Germinal center (tissue), 1 donor: ENCODE results near the gene NUDT5.
"Not testable (repeated sequence)": the region's sequence is repeated elsewhere in the genome, so short reads cannot be mapped to it uniquely, and the experiment has no call there.

Experiments
- DNase-seq: peaks from one replicate; pipeline ENCODE4 v3.0.0; 2012; ENCODE audit warnings: mixed read lengths, low spot score

The NUDT5 gene

DNA sequence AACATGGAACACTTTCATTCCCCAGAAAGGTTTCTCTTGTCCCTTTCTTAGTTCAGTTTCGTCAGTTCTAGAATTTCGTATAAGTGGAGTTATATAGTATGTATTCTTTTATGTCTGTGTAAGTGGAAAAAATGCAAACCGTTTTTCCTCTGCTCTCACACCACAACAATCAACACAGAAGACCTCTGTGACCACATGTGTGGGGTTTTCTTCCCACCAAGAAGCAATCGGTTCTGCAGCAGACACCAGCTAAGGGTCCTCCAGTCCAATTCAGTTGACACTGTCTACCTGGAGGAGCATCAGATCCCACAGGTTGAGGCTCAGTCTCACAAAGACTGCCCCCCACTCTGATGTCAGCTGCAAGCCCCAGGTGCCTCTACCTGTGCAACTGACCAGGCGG lies 6.5 kb upstream of the NUDT5 start:
- DNase-seq: no peak

DNA sequence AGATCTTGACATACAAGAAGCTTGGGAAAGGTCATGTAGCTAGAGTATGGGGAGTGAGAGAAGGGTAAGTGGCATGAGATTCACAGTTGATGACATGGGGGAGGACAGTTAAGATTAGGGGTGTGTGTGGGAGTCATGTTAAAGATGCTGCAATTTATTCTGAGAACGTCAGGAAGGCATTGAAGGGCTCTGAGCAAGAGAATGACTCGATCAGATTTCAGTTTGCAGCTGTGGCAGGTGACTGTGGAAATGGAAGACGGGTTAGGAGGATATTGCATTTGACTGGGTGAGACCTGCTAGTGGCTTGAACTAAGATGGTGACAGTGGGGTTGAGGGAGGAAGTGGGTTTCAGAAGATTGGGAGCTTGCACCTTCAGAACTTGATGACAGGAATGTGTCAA lies 5.9 kb upstream of the NUDT5 start:
- DNase-seq: no peak

DNA sequence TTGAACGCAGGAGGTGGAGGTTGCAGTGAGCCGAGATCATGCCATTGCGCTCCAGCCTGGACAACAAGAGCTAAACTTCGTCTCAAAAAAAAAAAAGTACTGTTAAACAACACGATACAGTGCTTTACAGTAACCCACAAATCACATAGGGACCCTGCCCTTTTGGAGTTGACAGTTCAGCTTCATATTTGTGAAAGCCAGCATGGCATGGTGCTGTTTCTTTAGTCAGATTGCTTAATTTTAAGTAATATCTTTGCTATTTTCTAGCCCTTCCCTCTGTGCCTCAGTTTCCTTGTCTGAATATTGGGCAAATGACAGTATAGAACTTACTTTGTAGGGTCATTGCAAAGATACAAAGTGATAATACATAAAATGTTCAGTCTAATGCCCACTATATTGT lies 5.2 kb upstream of the NUDT5 start:
- DNase-seq: no peak

DNA sequence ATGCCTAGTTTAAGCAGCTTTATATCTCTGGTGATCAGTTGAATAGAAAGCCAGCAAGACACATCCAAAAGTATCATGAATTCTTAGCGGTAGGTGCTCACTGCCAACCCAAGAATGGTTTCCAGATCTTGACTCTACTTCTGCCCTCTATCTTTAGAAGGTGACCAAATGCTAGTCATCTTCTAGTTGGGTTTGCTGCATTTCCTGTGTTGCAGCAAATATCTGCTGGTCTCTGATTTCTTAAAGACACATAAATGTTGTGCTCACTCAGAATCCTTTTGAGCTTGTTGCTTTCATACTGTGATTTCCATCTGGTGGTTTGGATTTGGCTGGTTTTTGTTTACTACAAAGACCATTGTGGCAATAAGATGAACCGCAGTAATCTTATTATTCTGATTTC lies 2.5 kb upstream of the NUDT5 start:
- DNase-seq: no peak

DNA sequence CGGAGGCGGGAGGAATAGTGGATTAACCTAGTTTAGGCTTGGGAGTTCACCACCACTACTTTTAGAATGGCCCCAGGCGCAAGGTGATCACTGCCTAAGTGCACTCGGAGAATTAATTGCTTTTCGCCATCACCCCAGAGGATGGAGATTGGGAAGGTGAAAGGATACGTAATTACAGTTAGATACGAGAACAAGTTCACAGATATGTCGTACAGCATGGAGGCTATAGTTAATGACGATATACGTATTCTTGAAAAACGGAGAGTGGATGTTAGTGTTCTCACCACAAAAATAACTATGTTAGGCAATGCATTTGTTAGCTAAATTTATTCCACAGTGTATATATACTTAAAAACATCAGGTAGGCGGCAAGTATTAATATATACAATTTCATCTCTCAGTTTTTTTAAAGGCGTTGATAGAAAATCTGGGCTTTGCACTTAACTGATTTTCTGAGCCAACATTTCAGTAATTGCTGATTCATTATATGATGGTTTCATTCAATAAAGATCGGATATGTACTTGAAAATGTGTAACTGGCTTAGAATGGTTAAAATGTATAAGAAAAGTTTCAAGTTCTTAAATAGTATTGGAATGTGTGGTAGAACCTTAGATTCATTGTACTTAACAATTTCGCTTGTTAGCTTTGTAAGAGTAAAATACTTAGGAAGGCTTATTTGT lies 980 bp upstream of the NUDT5 start:
- DNase-seq: no peak

DNA sequence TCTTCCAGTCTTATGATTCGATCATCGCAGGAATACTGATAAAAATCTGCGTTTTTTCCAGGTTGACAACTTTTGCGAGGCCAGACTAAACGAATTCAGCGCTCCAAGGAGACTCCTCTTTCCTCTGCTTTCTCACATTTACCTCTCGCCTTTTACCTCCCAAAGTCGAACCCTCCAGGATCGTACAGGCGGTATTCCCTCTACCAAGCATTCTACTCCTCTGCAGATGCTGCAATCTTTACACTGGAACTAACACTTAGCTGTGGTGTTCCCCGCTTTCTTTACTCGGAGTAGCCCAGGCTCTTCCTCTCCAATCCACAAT lies 449 bp downstream of the NUDT5 start:
- no peak for DNase-seq

DNA sequence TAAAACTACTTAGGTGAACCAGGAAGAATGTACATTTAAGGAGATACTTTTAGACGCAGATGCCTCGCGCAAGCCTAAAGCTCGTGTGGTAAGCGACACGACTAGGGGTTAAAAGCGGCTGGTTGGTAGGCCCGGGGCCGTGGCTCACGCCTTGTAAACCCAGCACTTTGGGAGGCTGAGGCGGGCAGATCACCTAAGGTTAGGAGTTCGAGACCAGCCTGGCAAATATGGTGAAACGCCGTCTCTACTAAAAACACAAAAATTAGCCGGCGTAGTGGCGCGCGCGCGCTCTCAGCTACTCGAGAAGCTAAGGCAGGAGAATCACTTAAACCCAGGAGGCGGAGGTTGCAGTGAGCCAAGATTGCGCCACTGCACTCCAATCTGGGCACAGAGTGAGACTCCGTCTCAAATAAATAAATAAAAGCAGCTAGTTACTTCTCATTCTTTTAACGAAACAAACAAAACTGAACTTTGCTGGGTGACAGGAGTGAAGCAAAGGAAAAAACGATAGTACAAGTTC lies 879 bp downstream of the NUDT5 start:
- peak; percentile 10 for DNase-seq

DNA sequence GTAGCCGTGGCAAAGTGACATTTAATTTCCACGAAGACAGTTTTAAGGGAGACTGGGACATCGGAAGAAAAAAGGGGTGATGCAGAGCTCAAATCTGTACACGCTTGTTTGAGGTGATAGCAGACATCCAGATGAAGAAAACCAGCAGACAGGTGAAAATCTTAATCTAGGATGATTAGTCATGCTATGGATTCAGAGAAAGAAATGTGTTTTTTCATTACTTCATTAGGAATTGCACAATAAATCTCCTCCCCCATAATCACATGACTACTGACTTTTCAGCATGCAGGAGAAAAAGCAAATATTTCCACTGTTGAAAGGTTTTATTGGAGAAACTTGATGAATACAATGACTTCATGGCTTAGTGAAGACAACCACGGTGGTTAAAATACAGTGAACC lies 2.5 kb downstream of the NUDT5 start:
- DNase-seq: no peak

DNA sequence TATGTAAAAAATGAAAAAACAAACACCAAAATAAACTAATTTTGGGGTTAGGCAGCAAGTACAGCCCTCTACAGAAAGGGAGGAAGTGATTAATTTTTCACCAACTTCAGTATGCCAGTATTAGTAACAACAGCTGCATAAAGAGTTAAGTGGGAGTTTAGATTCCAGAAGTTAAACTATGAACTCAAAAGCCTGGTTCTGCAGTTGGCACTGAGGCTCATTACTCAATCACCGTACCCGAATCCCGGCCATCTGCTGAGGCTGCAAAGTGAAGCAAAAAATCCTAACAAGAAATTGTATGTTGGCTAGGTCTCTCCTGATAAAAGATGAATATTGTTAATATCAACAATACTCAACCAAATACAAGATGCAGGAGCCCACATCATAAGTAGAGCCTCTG lies 4.0 kb downstream of the NUDT5 start:
- no peak for DNase-seq

DNA sequence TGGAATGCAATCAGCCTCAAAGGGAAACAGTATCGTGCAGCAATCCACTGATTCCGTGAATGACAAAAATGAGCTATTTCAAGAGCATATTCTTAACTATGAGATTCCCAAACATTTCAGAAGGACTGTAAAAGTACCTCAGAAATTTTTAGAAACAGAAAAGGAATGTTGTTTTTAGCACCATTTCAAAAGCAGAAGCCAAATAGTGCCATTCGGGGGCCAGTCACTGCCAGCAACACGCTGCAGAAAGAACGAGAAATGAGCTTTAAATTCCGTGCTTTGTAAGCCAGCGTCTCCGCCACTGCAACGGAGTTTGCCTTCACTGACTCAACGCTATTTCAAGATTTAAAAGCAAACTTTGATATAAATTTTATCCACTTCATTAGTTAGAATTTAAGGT lies 6.3 kb downstream of the NUDT5 start:
- DNase-seq: no peak

DNA sequence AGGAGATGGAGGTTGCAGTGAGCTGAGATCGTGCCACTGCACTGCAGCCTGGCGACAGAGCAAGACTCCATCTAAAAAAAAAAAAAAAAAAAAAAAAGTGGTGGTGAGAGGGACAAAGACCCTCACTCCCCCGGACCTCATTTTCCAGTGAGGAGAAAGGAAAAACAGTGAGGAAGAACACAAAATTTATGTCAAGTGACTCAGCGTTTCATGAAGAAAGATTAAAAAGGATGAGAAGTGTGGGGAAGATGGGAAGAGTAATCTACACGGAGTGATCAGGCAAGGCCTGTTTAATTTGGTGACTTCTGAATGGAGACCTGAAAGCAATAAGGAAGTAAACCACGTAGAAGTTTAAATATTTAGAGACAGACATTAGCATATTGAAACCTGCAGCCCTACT lies 7.0 kb downstream of the NUDT5 start:
- no peak for DNase-seq

DNA sequence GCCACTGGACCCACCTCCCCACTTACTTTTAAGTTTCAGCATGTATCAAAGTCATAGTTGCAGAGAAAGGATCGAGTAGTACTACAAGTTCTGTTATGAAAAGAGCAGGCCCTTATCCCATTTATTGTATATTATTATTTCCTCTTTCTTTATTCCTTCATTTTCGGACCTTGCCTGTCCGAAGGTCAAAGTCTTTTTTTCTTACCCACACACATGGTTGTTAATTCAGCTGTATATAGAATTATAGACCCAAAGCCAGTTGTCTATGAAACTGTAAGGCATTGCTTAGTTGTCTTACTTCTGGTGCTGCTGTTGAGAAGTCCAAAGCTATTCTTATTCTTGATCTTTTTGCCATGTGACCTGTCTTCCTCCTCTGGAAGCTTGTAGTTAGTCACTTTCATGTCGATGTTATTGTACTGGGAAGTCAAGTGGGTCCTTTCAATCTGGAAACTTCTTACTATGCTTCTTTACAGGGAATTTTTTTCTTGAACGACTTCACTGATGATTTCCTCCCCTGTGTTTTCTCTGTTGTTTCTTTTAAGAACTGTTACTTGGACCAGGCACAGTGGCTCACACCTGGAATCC lies 8.3 kb downstream of the NUDT5 start:
- DNase-seq: no peak

DNA sequence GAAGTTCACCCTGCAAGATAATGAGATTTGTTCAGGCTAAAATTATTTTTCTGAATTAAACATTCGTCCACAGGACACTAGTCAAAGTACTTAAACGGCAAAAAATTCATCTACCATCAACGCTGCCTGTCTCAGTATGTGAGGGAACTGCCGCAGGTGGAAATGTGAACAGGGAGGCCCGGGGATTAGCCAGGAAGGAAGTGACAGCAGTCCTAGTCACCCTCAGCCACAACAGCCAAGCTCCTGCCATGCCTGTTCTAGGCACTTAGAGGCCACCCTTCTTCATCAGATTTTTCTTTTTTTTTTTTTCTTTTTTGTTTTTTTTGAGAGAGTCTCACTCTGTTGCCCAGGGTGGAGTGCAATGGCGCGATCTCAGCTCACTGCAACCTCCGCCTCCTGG lies 9.4 kb downstream of the NUDT5 start:
- no peak for DNase-seq

DNA sequence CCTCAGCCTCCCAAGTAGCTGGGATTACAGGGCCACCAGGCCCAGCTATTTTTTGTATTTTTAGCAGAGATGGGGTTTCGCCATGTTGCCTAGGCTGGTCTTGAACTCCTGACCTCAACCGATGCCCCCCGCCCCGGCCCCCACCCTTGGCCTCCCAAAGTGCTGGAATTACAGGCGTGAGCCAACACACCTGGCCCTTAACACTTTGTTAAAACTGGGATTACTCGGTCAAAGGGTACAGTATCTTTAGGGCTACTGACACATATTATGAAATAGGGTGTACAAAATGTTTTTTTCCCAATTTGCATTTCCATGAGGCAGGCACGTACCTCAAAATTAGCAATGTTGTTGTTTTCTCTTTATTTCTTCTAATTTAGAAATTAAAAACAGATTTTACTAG lies 11.5 kb downstream of the NUDT5 start:
- no peak for DNase-seq

DNA sequence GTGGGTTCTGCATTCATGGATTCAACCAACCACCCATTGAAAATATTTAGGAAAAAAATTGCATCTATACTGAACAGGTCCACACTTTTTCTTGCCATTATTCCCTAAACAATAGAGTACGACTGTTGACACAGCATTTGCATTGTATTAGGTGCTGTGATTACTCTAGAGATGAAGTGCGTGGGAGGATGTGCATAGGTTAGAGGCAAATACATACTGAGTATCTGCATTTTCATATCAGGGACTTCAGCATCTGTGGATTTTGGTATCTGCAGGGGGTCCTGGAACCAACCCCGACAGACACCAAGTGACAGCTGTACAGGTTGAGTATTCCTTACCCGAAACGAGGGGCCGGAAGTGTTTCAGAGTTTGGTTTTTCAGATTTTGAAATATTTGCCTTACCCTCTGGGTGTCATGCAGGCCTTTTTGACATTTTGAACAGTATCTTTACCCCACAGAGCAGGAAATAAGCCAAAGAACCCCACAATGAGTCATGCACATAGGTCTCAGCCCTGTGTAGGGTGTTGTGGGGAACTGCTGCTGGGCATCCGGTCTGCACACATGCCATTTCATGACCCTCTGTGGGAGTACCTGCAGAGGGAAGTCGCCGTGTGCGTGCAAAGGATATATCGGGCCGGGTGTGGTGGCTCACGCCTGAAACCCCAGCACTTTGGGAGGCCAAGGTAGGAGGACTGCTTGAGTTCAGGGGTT lies 14.5 kb downstream of the NUDT5 start:
- DNase-seq: no peak

DNA sequence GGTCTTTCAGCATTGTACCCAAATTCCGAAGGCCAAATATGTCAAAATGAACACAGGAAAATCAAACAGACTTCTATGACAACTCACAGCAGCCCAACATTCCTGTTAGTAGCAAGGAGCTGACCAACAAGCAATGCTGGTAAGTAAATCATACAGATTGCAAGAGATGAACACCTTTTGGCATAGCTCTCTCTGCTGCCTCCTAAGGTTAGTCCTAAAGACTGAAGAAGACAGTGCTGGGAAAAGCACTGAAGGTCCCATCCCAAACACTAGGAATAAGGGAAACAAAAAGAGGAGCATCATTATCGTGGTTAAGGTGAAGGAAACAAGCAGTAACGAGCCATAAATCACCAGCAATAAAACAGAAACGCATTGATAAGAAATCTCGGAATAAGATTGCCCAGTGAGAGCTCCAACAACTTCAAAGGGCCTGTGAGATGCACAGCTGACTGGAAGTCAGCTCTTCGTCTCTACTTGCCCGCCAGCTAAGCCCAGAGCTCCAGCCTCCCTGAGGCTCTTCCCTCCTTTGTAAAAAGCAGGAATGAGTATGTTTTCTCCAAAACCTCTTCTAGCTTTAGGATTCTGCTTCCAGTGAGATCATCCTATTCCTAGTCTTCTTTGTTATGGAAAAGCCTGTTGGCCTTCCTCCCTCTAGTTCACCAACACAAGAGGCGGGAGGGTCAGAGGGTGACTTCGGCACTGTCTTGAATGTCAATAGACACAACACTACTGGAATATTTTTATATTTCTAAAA lies 15.3 kb downstream of the NUDT5 start:
- no peak for DNase-seq

DNA sequence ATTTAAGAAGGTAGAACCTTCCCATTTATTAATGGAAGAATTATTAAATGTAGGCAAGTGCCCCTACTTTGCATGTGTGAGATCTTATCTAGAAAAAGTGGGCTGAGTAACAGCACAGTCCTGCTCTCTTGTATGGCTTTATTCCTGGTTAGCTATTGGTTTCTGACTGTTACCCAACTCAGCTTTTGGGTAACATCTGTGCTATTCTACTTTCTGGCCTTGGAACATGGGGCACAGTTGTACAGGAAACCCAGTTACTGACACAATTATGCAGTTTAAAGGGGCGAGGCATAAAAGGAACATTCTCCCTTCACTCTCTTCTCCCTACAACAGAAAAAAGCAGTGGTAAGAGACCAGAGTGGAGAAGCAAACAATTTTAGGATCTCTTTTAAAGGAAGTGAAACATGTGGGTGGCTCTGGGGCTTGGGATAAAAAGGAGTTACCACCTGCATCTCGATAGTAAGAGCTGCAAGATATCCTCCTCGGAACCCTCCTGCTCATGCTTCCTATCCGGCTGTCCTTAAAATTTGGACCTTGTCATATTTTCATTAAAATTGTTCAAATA lies 16.0 kb downstream of the NUDT5 start:
- no peak for DNase-seq

DNA sequence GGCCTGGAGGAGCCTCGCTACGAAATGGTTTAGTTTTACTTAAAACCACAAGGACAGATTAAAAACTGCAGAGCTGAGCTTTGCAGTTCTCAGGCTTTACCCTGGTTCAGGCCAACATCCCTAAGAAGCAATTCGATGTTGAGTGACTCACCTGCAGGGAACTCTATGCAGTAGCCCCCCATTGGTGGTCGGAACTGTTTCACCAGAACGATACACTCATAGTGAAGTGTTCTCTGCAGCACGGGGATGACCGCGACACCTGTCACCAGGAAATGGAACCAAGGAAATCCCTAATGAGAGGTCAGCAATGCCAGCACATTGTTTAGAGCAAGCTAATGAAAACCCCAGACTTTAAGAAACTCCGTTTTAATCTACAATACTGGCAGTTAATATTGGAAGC lies 18.0 kb downstream of the NUDT5 start:
- no peak for DNase-seq

DNA sequence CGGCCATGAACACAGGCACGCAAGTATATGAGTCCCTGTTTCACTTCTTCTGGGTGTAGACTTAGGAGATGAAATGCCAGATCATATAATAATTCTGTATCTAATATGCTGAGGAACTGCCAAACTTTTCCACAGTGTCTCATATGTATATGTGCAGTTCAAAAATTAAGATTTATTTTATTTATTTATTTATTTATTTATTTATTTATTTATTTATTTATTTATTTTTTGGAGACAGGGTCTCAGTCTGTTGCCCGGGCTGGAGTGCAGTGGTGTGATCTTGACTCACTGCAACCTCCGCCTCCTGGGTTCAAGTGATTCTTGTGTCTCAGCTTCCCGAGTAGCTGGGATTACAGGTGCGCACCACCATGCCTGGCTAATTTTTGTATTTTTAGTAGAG lies 24.2 kb downstream of the NUDT5 start:
- DNase-seq: not testable (repeated sequence)

DNA sequence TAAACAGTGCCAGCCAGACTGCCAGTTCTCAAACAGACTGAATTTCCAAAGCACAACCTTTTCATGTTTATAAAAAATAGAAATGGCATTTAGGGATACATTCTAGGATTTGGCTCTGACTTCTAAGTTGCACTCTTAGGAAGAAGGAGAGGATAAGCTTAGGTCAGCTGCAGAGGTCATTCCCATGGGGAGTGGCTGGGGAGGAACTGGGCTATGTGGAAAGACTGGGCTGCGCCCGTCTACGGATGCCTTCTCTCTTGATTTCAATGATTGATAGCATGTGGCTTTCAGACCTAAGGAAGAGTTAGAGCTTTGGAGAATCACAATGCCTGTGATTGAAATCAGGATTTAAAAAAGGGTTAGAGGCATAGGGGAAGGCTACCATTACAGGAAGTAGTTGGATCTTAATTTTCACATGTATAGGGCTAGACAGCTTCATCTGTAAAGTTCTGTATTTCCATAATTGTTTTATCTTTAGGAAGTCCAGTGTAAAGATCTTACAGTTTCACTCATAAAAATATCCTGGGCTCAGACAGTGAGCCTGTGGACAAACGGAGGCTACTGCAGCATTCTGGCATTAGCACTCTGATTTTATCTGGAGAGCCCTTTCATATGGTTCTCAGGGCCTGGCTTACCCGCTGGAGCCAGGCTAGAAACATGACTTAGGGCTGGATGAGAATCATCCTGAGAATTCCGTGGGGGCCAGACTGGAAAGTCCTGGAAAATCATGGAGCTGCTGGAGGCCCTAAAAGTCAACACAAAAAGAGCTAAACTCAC lies 29.5 kb downstream of the NUDT5 start:
- DNase-seq: no peak

DNA sequence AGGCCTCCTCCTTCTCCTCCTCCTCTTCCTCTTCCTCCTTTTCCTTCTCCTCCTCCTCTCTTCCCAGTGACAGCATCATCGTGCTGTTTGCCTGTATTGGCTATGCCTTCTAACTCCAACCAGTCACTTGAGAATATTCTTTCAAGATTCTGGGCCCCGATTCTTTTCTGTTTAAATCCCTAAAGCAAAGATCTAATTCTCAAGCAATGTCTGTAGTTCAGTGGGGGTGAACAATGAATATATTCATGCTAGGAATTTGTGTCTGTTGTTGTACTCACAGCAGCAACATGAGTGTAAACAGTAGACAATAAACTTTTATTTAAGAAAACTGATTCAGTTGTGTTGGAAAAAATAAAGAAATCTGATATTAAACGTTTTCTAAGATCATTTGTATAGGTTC lies 30.7 kb downstream of the NUDT5 start:
- no peak for DNase-seq

DNA sequence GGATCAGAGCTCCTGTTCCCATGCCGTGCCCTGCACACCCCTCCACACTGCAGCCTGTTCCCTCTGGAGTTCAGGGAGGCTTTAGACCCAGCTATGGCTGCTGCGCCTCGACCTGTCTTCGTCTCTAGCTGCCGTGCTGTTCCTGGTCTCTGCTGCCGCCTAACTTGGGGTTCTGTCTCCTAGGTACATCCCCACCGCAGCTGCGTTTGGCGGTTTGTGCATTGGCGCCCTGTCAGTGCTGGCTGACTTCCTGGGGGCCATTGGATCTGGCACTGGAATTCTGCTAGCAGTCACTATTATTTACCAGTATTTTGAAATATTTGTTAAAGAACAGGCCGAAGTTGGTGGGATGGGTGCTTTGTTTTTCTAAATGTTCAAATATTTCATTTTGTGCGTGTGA lies 31.6 kb downstream of the NUDT5 start:
- no peak for DNase-seq
